GM19023 (cell line): ENCODE measurements around the gene CHTF18.

ENCODE experiments used
- ATAC-seq: cut with Tn5 transposase; IDR thresholded peaks from one replicate; pipeline ENCODE4 v1.9.1; 2021; ENCODE audit warnings: mild to moderate bottlenecking, moderate library complexity; ENCODE audit not compliant: unreplicated experiment

The CHTF18 gene

DNA sequence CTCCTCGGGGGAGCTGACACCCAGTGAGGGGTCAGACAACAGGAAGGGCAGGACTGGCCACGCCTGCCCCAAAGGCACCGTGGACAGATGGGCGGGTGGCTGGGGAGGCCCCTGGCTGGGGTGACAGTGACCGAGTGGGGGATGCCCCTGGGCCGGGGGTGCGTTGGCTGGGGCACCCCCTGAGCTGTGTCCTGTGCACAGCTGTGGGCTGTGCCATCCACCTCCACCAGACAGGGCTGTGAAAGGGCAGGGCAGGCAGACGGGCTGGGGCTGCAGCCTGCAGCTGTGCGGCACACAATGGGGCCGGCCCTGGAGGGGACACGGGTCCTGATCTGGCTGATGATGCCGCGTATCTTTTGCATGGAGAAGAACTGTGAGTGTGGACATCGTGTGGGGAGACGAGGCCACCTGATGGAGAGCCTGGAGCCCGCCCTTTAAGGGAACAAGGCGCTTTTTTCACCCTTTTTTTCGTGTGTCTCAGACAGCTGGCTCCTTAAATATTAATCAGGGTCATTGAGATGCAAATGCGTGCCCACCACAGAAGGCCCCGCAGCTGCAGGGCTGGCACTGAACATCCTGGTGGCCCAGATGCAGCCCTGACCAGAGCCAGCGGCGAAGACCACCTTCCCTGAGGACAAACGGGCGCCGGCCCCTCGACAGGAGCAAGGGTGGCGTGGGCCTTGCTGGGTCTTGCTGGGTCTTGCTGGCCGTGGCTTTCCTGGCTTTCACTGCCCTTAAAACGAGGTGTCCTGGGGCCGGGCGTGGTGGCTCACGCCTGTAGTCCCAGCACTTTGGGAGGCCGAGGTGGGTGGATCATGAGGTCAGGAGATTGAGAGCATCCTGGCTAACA is 54.5 kb downstream of the CHTF18 start:
- no peak for ATAC-seq

- ATAC-seq = no peak
These were observed 55.4 kb downstream of the CHTF18 start for GRCh38 chr16:843771-844170.

DNA sequence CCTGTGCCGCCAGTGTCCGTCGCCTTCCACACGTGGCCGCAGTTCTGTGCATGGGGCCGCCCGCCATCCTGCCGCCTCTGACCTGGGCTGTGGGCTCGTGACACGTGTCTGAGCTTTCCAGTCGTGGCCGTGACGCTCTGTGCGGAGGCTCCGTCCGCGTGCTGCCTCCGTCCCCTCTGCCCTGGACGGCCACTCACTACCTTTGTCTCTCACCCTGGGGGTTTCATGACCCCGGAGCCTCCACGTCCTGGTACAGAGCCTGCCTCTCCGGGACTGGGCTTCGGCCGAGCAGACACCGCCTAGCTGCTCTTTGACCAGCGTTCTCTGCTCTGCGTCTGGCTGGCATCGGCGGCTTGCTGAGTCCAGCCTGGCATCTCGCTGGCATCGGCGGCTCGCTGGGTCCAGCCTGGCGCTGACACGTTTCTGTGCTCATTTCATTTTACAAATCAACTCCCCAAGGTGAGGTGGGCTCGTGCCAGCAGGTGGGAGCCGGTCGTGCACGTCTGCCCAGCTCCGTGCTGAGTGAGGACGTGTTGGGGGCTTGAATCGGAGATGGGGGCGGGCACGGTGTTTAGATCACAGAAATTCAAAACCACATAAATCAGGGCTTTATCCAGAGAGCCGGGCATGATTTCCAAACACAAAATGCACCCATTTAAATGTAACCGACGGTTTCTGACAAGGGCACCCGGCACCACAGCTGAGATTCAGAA is 56.4 kb downstream of the CHTF18 start:
- no peak for ATAC-seq

DNA sequence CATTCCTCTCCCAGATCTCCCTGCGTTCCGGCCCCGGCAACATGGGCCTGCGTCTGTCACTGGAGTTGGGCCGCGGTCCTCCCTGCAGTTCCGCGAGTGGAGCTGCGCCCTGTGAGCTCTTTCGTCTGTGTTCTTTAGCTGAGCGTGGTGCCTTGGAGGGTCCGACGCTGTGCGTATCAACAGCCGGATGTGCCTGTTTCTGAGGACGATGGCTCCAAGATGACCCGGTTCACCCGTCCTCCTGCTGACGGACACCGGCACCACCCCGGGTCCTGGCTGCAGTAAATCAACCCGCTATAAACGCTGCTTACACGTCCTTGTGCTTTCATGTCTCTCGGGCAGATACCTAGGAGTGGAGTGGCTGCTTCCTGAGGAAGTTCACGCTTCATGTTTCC is 56.9 kb downstream of the CHTF18 start:
- ATAC-seq = no peak

DNA sequence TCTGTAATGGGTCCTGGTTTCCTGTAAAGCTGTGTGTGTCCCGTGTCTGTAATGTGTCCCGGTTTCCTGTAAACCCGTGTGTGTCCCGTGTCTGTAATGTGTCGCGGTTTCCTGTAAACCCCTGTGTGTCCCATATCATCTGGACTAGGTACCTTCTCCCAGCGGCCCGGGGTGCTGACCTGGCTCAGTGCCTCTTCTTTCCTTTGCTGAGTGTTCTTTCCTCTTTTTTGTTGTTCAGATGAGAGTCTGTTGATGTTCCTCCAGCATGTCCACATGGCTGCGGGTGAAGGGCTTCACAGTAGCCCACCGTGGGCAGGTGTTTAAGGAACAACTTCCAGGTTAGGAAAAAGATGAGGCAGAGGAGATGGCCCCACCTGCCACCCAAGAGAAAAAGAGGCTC is 58.7 kb downstream of the CHTF18 start:
- no peak for ATAC-seq
